ENCODE data around the gene CSMD2. TPM values are rescaled to one million over a fixed set of nuclear protein-coding genes. Genes with fewer than 3 reads are reported as not detected.

The CSMD2 gene
- total and polyA plus RNA-seq, 2 of the 8 experiments (the other 6 are each of a cell fraction or from before 2014, with no cell fraction given) = 7.0 to 14.7 TPM

GRCh38 chr1:34166625-34167361, 1.8 kb upstream of the CSMD2 start (continued):
- TF ChIP-seq JUND (IDR thresholded peaks at IDR 0.05; ENCODE audit: low read length) (peak; percentile 73), CHD2 (IDR thresholded peaks at IDR 0.05; ENCODE audit: low read length) (no peak), ATF2 (IDR thresholded peaks at IDR 0.05; ENCODE audit: low read length) (peak; percentile 48; the same call in 1 of the 2 replicates), NANOG (IDR thresholded peaks at IDR 0.05; ENCODE audit: insufficient read depth, low read depth, low read length, poor library complexity, severe bottlenecking) (no peak), ATF3 (IDR thresholded peaks at IDR 0.05; ENCODE audit: insufficient read depth, low read depth, low read length) (no peak), HDAC6 (IDR thresholded peaks at IDR 0.05; ENCODE audit: low read depth, low read length) (no peak), TEAD4 (IDR thresholded peaks at IDR 0.05; ENCODE audit: low read depth, low read length) (no peak)
